ENCODE data around the gene TMTC2. TPM values are rescaled to one million over a fixed set of nuclear protein-coding genes. Genes with fewer than 3 reads are reported as not detected.
A peak's percentile ranks its signal among the peaks of the same experiment; 100 is the strongest.

The TMTC2 gene
- total RNA-seq, 3 donors from 2014 or later = 0.94 to 1.4 (median 1.0) TPM

- Mint-ChIP-seq H3K4me1 (ENCODE audit: low read depth) (no peaks in the 10 kb centered on the region), H3K36me3 (ENCODE audit: insufficient read depth) (no peaks in the 10 kb centered on the region), H3K4me3 (no peak overlapping the region), H3K27me3 (ENCODE audit: low read depth) (no peaks in the 10 kb centered on the region), H3K9me3 (no peaks in the 10 kb centered on the region)
- DNase-seq = no peak
- ATAC-seq = no peak
Measured at GRCh38 chr12:82694276-82694675, 7.6 kb downstream of the TMTC2 start.

- Mint-ChIP-seq H3K4me3 (no peak overlapping the region), H3K9me3 (no peaks in the 10 kb centered on the region), H3K36me3 (ENCODE audit: insufficient read depth) (no peaks in the 10 kb centered on the region), H3K4me1 (ENCODE audit: low read depth) (no peaks in the 10 kb centered on the region), H3K27me3 (ENCODE audit: low read depth) (no peaks in the 10 kb centered on the region)
- DNase-seq = no peak
- ATAC-seq = no peak
Measured at GRCh38 chr12:82694970-82695369, 8.3 kb downstream of the TMTC2 start.

GRCh38 chr12:82695531-82695930 is 8.8 kb downstream of the TMTC2 start:
- ATAC-seq (no peak), DNase-seq (no peak)
- Mint-ChIP-seq H3K9me3 (no peaks in the 10 kb centered on the region), H3K4me3 (no peak overlapping the region), H3K27me3 (ENCODE audit: low read depth) (no peaks in the 10 kb centered on the region), H3K36me3 (ENCODE audit: insufficient read depth) (no peaks in the 10 kb centered on the region), H3K4me1 (ENCODE audit: low read depth) (no peaks in the 10 kb centered on the region)

- Mint-ChIP-seq H3K4me1 (ENCODE audit: low read depth) (no peaks in the 10 kb centered on the region), H3K27me3 (ENCODE audit: low read depth) (no peaks in the 10 kb centered on the region), H3K4me3 (no peak overlapping the region), H3K36me3 (ENCODE audit: insufficient read depth) (no peaks in the 10 kb centered on the region), H3K9me3 (no peaks in the 10 kb centered on the region)
- ATAC-seq (no peak), DNase-seq (no peak)
Measured at GRCh38 chr12:82696543-82696942, 9.8 kb downstream of the TMTC2 start.

- H3K9me3 Mint-ChIP-seq = no peaks in the 10 kb centered on the region
- H3K4me3 Mint-ChIP-seq = no peak overlapping the region
- H3K27me3 Mint-ChIP-seq (ENCODE audit: low read depth) = no peaks in the 10 kb centered on the region
- H3K4me1 Mint-ChIP-seq (ENCODE audit: low read depth) = no peaks in the 10 kb centered on the region
- no peaks in the 10 kb centered on the region for H3K36me3 Mint-ChIP-seq (ENCODE audit: insufficient read depth)
- ATAC-seq (no peak), DNase-seq (no peak)
Measured at GRCh38 chr12:82698708-82699564, 12.2 kb downstream of the TMTC2 start.

GRCh38 chr12:82705774-82706173 is 19.1 kb downstream of the TMTC2 start:
- DNase-seq (no peak), ATAC-seq (no peak)
- Mint-ChIP-seq H3K4me3 (no peak overlapping the region), H3K9me3 (no peaks in the 10 kb centered on the region), H3K27me3 (ENCODE audit: low read depth) (no peaks in the 10 kb centered on the region), H3K36me3 (ENCODE audit: insufficient read depth) (peaks cover 3% of the 10 kb centered on the region), H3K4me1 (ENCODE audit: low read depth) (no peaks in the 10 kb centered on the region)

GRCh38 chr12:82708061-82708879 is 21.6 kb downstream of the TMTC2 start:
- ATAC-seq (no peak), DNase-seq (no peak)
- H3K4me1 Mint-ChIP-seq (ENCODE audit: low read depth) = no peaks in the 10 kb centered on the region
- H3K27me3 Mint-ChIP-seq (ENCODE audit: low read depth) = no peaks in the 10 kb centered on the region
- peaks cover 7% of the 10 kb centered on the region for H3K36me3 Mint-ChIP-seq (ENCODE audit: insufficient read depth)
- no peak overlapping the region for H3K4me3 Mint-ChIP-seq
- peaks cover 4% of the 10 kb centered on the region for H3K9me3 Mint-ChIP-seq

- ATAC-seq (no peak), DNase-seq (no peak)
- Mint-ChIP-seq H3K9me3 (peaks cover 4% of the 10 kb centered on the region), H3K4me3 (no peak overlapping the region), H3K4me1 (ENCODE audit: low read depth) (no peaks in the 10 kb centered on the region), H3K27me3 (ENCODE audit: low read depth) (no peaks in the 10 kb centered on the region), H3K36me3 (ENCODE audit: insufficient read depth) (peaks cover 5% of the 10 kb centered on the region)
Measured at GRCh38 chr12:82709794-82710355, 23.2 kb downstream of the TMTC2 start.

- ATAC-seq (no peak), DNase-seq (no peak)
- Mint-ChIP-seq H3K27me3 (ENCODE audit: low read depth) (no peaks in the 10 kb centered on the region), H3K36me3 (ENCODE audit: insufficient read depth) (peaks cover 4% of the 10 kb centered on the region), H3K9me3 (peaks cover 4% of the 10 kb centered on the region), H3K4me3 (no peak overlapping the region), H3K4me1 (ENCODE audit: low read depth) (no peaks in the 10 kb centered on the region)
Measured at GRCh38 chr12:82710741-82711140, 24.0 kb downstream of the TMTC2 start.

- ATAC-seq (no peak), DNase-seq (no peak)
- Mint-ChIP-seq H3K27me3 (ENCODE audit: low read depth) (no peaks in the 10 kb centered on the region), H3K36me3 (ENCODE audit: insufficient read depth) (peaks cover 4% of the 10 kb centered on the region), H3K4me1 (ENCODE audit: low read depth) (no peaks in the 10 kb centered on the region), H3K9me3 (peaks cover 4% of the 10 kb centered on the region), H3K4me3 (no peak overlapping the region)
Measured at GRCh38 chr12:82714427-82714826, 27.7 kb downstream of the TMTC2 start.

GRCh38 chr12:82721726-82722125 is 35.0 kb downstream of the TMTC2 start:
- Mint-ChIP-seq H3K4me3 (no peak overlapping the region), H3K27me3 (ENCODE audit: low read depth) (no peaks in the 10 kb centered on the region), H3K36me3 (ENCODE audit: insufficient read depth) (no peaks in the 10 kb centered on the region), H3K9me3 (peaks cover 6% of the 10 kb centered on the region), H3K4me1 (ENCODE audit: low read depth) (peaks cover 4% of the 10 kb centered on the region)
- ATAC-seq = no peak
- DNase-seq = no peak

GRCh38 chr12:82723093-82723492 is 36.4 kb downstream of the TMTC2 start:
- ATAC-seq = peak in 1 of 2 donors; percentile 37
- Mint-ChIP-seq H3K4me3 (no peak overlapping the region), H3K27me3 (ENCODE audit: low read depth) (no peaks in the 10 kb centered on the region), H3K36me3 (ENCODE audit: insufficient read depth) (no peaks in the 10 kb centered on the region), H3K9me3 (peaks cover 6% of the 10 kb centered on the region), H3K4me1 (ENCODE audit: low read depth) (peaks cover 4% of the 10 kb centered on the region)
- no peak for DNase-seq

- H3K27me3 Mint-ChIP-seq (ENCODE audit: low read depth) = no peaks in the 10 kb centered on the region
- no peaks in the 10 kb centered on the region for H3K36me3 Mint-ChIP-seq (ENCODE audit: insufficient read depth)
- no peak overlapping the region for H3K4me3 Mint-ChIP-seq
- peaks cover 4% of the 10 kb centered on the region for H3K4me1 Mint-ChIP-seq (ENCODE audit: low read depth)
- peaks cover 6% of the 10 kb centered on the region for H3K9me3 Mint-ChIP-seq
- ATAC-seq (no peak), DNase-seq (no peak)
Measured at GRCh38 chr12:82723891-82724290, 37.2 kb downstream of the TMTC2 start.

GRCh38 chr12:82725741-82726140 is 39.0 kb downstream of the TMTC2 start:
- no peak for DNase-seq
- H3K4me3 Mint-ChIP-seq = no peak overlapping the region
- H3K4me1 Mint-ChIP-seq (ENCODE audit: low read depth) = peaks cover 4% of the 10 kb centered on the region
- peaks cover 6% of the 10 kb centered on the region for H3K9me3 Mint-ChIP-seq
- H3K36me3 Mint-ChIP-seq (ENCODE audit: insufficient read depth) = no peaks in the 10 kb centered on the region
- no peaks in the 10 kb centered on the region for H3K27me3 Mint-ChIP-seq (ENCODE audit: low read depth)
- no peak for ATAC-seq

Data from activated T-cell treated with anti-CD3 and anti-CD28 coated beads, Interleukin-2, amount 50 U/mL, for 4 hours (primary cell).